Lung (tissue), 12 donors: ENCODE data around the gene COQ7. TPM values are rescaled to one million over a fixed set of nuclear protein-coding genes. Genes with fewer than 3 reads are reported as not detected.

Experiments
- ATAC-seq: fragments of 200-7000 bp; cut with Tn5 transposase; one replicate; pipeline ENCODE4 v1.9.1; 2020; ENCODE audit warnings: moderate number of reproducible peaks; ENCODE audit not compliant: insufficient read depth, low FRiP score
- DNase-seq, 3 donors: peaks; one replicate each; pipeline ENCODE4 v3.0.0-alpha.2; 2013 to 2017
- H3K27ac ChIP-seq, 2 donors: one replicate each; pipeline ENCODE4 v1.5.1; 2013; ENCODE audit warnings: mild to moderate bottlenecking in 2 of 2, moderate library complexity in 2 of 2, control low read depth in 1 of 2, inconsistent platforms in 1 of 2, low read depth in 1 of 2, low read length in 1 of 2
- H3K27me3 ChIP-seq, 3 donors: one replicate each; pipeline ENCODE4 v1.5.1; 2013; ENCODE audit warnings: low read length in 2 of 3; ENCODE audit not compliant: control insufficient read depth in 3 of 3, insufficient read depth in 3 of 3
- H3K36me3 ChIP-seq, 4 donors: one replicate each; pipeline ENCODE4 v1.5.1; 2013; ENCODE audit warnings: low read length in 4 of 4, mild to moderate bottlenecking in 1 of 4, moderate library complexity in 1 of 4; ENCODE audit not compliant: control insufficient read depth in 4 of 4, insufficient read depth in 4 of 4
- H3K4me1 ChIP-seq, 5 donors: one replicate each; pipeline ENCODE4 v1.5.1; 2013; ENCODE audit warnings: low read length in 5 of 5, mild to moderate bottlenecking in 2 of 5, moderate library complexity in 1 of 5; ENCODE audit not compliant: control insufficient read depth in 5 of 5, insufficient read depth in 5 of 5
- H3K4me3 ChIP-seq: one replicate; pipeline ENCODE4 v1.5.1; 2013; ENCODE audit warnings: mild to moderate bottlenecking, control low read depth, moderate library complexity
- H3K9ac ChIP-seq, 2 donors: one replicate each; pipeline ENCODE4 v1.5.1; 2013; ENCODE audit warnings: low read length in 2 of 2, control low read depth in 1 of 2; ENCODE audit not compliant: insufficient read depth in 1 of 2
- H3K9me3 ChIP-seq, 4 donors: one replicate each; pipeline ENCODE4 v1.5.1; 2013; ENCODE audit warnings: low read length in 3 of 4, mild to moderate bottlenecking in 1 of 4, moderate library complexity in 1 of 4; ENCODE audit not compliant: control insufficient read depth in 4 of 4, insufficient read depth in 3 of 4
- WGBS, 2 donors: extraction: QIAGEN DNeasy Blood & Tissue Kit; methylation state at CpG; one replicate each; pipeline ENCODE4 v1.1.7; 2013; 5-methylcytosine and 5-hydroxymethylcytosine counted together
- polyA plus RNA-seq, 2 donors: library from polyadenylated mRNA; stranded (reverse); fragments of 200-250 nt; gene quantifications; one replicate each; pipeline ENCODE4 v1.2.1, GENCODE V29; 2013
- total RNA-seq, 2 donors: library from RNA; depleted of rRNA in 1 of 2; stranded (reverse); fragments of >200 nt in 1 of 2; gene quantifications; one replicate each; pipeline ENCODE4 v1.2.1, GENCODE V29; 2014 to 2021
- TF ChIP-seq, protein P1 (sequence below): IDR thresholded peaks from 2 replicates; pipeline ENCODE4 v1.5.1; 2012; ENCODE audit warnings: mild to moderate bottlenecking; ENCODE audit errors: control extremely low read depth, extremely low read depth
- donor health status: control.
- donor health status: control.
- donor health status: Bipolar disorder and iron deficiency.
- donor health status: healthy.
- donor health status: DM: yes; HTN: yes; CAD: no.

Gene COQ7
- total and polyA plus RNA-seq, 4 donors: 11.1 to 26.2 (median 18.7) TPM

DNA sequence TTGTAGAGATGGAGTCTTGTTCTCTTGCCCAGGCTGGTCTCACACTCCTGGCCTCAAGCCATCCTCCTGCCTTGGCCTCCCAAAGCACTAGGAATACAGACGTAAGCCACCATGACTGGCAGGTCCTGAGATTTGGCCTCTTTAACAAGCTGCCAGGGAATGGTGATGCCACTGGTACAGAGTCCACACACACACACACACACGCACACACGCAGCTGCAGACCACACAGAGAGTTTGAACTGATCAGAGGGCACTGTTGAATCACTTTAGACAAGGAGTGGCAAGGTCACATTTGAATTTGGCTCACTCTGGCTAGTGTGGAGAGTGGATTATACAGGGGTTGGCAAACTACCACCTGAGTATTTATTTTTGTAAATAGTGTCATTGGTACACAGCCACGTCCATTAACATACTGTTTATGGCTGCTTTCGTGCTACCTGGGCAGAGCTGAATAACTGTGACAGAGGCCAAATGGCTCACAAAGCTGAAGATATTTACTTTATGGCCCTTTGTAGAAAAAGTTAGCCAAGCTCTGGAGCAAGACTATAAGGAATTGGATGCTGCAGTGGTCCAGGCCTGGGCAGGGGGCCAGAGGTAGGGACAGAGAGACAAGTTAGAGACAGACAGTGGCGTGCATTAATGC is 56.2 kb downstream of the COQ7 start:
- peaks cover 0 to 4% (median 2%) of the 10 kb centered on the region in 4 donors for H3K36me3 ChIP-seq
- 70 to 84% methylated on average over 6 of the region's 6 CpGs for WGBS, 2 donors
- ATAC-seq (no peak), DNase-seq (no peak)
- no peak overlapping the region for H3K9ac ChIP-seq
- peaks cover 0 to 14% (median under 1%) of the 10 kb centered on the region in 5 donors for H3K4me1 ChIP-seq
- H3K9me3 ChIP-seq: peaks cover 0 to 2% (median 1%) of the 10 kb centered on the region in 4 donors
- no peak overlapping the region for H3K4me3 ChIP-seq
- H3K27ac ChIP-seq: peak overlapping the region in 1 of 2 donors; percentile 2
- no peaks in the 10 kb centered on the region for H3K27me3 ChIP-seq
- TF ChIP-seq, protein P1, sequence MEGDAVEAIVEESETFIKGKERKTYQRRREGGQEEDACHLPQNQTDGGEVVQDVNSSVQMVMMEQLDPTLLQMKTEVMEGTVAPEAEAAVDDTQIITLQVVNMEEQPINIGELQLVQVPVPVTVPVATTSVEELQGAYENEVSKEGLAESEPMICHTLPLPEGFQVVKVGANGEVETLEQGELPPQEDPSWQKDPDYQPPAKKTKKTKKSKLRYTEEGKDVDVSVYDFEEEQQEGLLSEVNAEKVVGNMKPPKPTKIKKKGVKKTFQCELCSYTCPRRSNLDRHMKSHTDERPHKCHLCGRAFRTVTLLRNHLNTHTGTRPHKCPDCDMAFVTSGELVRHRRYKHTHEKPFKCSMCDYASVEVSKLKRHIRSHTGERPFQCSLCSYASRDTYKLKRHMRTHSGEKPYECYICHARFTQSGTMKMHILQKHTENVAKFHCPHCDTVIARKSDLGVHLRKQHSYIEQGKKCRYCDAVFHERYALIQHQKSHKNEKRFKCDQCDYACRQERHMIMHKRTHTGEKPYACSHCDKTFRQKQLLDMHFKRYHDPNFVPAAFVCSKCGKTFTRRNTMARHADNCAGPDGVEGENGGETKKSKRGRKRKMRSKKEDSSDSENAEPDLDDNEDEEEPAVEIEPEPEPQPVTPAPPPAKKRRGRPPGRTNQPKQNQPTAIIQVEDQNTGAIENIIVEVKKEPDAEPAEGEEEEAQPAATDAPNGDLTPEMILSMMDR: no peak

DNA sequence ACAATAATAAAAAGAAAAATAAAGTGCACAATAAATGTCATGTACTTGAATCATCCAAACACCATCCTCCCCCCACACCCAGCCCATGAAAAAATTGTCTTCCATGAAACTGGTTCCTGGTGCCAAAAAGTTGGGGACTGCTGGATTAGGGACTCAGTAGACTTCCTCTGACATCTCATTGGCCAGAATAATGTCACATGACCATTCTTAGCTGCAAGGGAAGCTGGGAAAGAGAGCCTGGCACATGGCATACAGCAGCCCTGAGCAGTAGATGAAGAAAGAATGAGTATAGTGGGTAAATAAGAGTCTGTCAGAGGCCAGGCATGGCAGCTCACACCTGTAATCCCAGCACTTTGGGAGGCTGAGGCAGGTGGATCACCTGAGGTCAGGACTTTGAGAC is 58.9 kb downstream of the COQ7 start:
- TF ChIP-seq, protein P1: no peak
- Histone ChIP-seq H3K9ac (no peak overlapping the region), H3K4me3 (no peak overlapping the region), H3K4me1 (peaks cover 2 to 12% (median 10%) of the 10 kb centered on the region in 5 donors), H3K27ac (no peak overlapping the region), H3K36me3 (no peaks in the 10 kb centered on the region), H3K9me3 (peaks cover 0 to 2% (median 1%) of the 10 kb centered on the region in 4 donors), H3K27me3 (no peaks in the 10 kb centered on the region)
- DNase-seq (no peak), ATAC-seq (no peak)

DNA sequence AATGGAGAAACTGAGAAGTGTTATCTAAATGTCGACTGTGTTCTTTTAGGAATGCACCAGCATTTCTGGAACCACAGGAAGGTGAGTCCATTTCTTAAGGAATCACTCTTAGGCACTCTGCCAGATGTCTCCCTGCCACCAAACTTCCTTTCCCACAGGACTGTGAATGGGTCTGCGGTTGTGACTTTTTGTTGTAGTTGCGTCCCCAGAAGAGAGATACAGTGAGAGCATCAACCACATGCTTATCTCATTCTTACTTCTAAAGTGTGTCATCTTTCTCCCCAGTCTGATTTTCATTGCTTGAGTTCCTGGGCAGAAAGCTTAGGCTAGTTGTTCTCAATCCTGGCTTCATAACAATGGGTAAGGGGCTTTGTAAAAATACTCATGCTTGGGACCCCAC is 59.8 kb downstream of the COQ7 start:
- no peaks in the 10 kb centered on the region for H3K27me3 ChIP-seq
- no peak for DNase-seq
- peaks cover 8 to 19% (median 11%) of the 10 kb centered on the region in 5 donors for H3K4me1 ChIP-seq
- TF ChIP-seq, protein P1: no peak
- H3K9me3 ChIP-seq: peaks cover 0 to 2% (median 1%) of the 10 kb centered on the region in 4 donors
- H3K4me3 ChIP-seq: no peak overlapping the region
- H3K36me3 ChIP-seq: no peaks in the 10 kb centered on the region
- H3K27ac ChIP-seq: peak overlapping the region in 1 of 2 donors; percentile 28
- H3K9ac ChIP-seq: no peak overlapping the region
- no peak for ATAC-seq
- WGBS, 2 donors: 67 to 71% methylated on average over 3 of the region's 3 CpGs
